ENCODE measurements around the gene TSNAX.

TSNAX gene

GRCh38 chr1:231519166-231519565 lies 9.3 kb upstream of the TSNAX start:
- DNase-seq: no peak

- DNase-seq: no peak
These were observed 6.4 kb upstream of the TSNAX start for GRCh38 chr1:231522038-231522437.

- DNase-seq: no peak
These were observed 5.4 kb upstream of the TSNAX start for GRCh38 chr1:231522931-231523642.

- DNase-seq: no peak
These were observed 4.7 kb upstream of the TSNAX start for GRCh38 chr1:231523816-231524215.

GRCh38 chr1:231526536-231526935 lies 1.9 kb upstream of the TSNAX start:
- no peak for DNase-seq

GRCh38 chr1:231527586-231528171 lies 790 bp upstream of the TSNAX start:
- no peak for DNase-seq

- no peak for DNase-seq
These were observed 4.8 kb downstream of the TSNAX start for GRCh38 chr1:231533240-231533639.

GRCh38 chr1:231534703-231535159 lies 6.3 kb downstream of the TSNAX start:
- no peak for DNase-seq

GRCh38 chr1:231536099-231536498 lies 7.6 kb downstream of the TSNAX start:
- DNase-seq: no peak

GRCh38 chr1:231540847-231541246 lies 12.4 kb downstream of the TSNAX start:
- no peak for DNase-seq

GRCh38 chr1:231541842-231542241 lies 13.4 kb downstream of the TSNAX start:
- DNase-seq: no peak

- no peak for DNase-seq
These were observed 16.6 kb downstream of the TSNAX start for GRCh38 chr1:231544943-231545592.

- no peak for DNase-seq
These were observed 18.2 kb downstream of the TSNAX start for GRCh38 chr1:231546693-231547092.

GRCh38 chr1:231549733-231550447 lies 21.4 kb downstream of the TSNAX start:
- no peak for DNase-seq

- DNase-seq: peak; percentile 17
These were observed 21.9 kb downstream of the TSNAX start for GRCh38 chr1:231550448-231550781.

- DNase-seq: no peak
These were observed 24.9 kb downstream of the TSNAX start for GRCh38 chr1:231553320-231553719.

- DNase-seq: no peak
These were observed 26.5 kb downstream of the TSNAX start for GRCh38 chr1:231554969-231555368.

- no peak for DNase-seq
These were observed 28.9 kb downstream of the TSNAX start for GRCh38 chr1:231557411-231557810.

- no peak for DNase-seq
These were observed 29.6 kb downstream of the TSNAX start for GRCh38 chr1:231557898-231558707.

GRCh38 chr1:231558708-231559185 lies 30.3 kb downstream of the TSNAX start:
- DNase-seq: no peak

GRCh38 chr1:231561647-231562383 lies 33.3 kb downstream of the TSNAX start:
- DNase-seq: no peak

GRCh38 chr1:231563247-231563646 lies 34.8 kb downstream of the TSNAX start:
- DNase-seq: no peak

Data from activated naive CD4-positive, alpha-beta T cell treated with Interleukin-2 at 50 U/mL for 16 hours (primary cell).